ENCODE measurements around the gene CDRT4.

DNA sequence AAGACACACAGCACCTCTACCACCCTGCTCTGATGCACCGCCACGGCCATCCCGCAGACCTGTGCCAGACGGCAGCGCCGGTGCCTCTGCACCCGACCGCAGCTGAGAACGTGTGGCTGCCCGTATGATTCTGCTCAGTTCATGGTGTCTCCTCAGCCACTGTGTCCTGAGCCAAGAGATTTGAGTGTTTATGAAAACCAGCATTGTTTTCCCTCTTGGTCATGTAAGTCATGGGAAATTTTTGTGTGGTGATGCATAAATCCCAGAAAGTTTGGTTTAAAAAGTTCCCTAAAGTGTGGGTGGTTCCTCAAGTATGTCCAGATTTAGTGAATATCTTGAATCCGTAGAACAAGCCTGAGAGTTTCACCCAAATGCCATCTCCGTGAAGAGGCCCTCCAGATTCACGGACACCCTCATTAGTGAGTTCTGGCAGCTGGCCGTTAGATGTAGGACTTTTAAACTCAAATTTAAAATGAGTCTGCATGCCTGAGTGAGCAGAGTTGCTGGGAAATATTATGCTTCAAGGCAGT lies 57.6 kb downstream of the CDRT4 start:
- TF ChIP-seq POLR2AphosphoS5 (IDR thresholded peaks at IDR 0.05; ENCODE audit: low read depth, low read length) (no peak), SIN3A (IDR thresholded peaks at IDR 0.05; ENCODE audit: borderline replicate concordance, insufficient read depth, low read length) (no peak)

Measured in PFSK-1 (cell line).